ENCODE data around the gene BARD1. TPM values are rescaled to one million over a fixed set of nuclear protein-coding genes. Genes with fewer than 3 reads are reported as not detected.

Gene BARD1
- total and polyA plus RNA-seq, 2 experiments from 2014 or later: 9.9 to 18.0 TPM

- H3K27me3 ChIP-seq: no peaks in the 10 kb centered on the region
- peak; percentile 100 for DNase-seq (ENCODE audit: low read depth in 1 of 2, low spot score in 1 of 2)
- H3K4me1 ChIP-seq (ENCODE audit: low read depth): peaks cover 14% of the 10 kb centered on the region
- peak overlapping the region; percentile 86 for H3K27ac ChIP-seq
- no peaks in the 10 kb centered on the region for H3K36me3 ChIP-seq
- H3K9me3 ChIP-seq (ENCODE audit: low read depth): no peaks in the 10 kb centered on the region
- peak overlapping the region; percentile 67 for H3K4me3 ChIP-seq
- no peak for TF ChIP-seq CTCF (IDR thresholded peaks at IDR 0.05; ENCODE audit: low read depth, low read length)
Measured at GRCh38 chr2:214809751-214810564, 475 bp upstream of the BARD1 start.

- H3K27ac ChIP-seq: peak overlapping the region; percentile 86
- TF ChIP-seq CTCF (IDR thresholded peaks at IDR 0.05; ENCODE audit: low read depth, low read length): no peak
- peak in 1 of 2 donors; percentile 12 for DNase-seq (ENCODE audit: low read depth in 1 of 2, low spot score in 1 of 2)
- peaks cover 14% of the 10 kb centered on the region for H3K4me1 ChIP-seq (ENCODE audit: low read depth)
- H3K4me3 ChIP-seq: peak overlapping the region; percentile 67
- H3K9me3 ChIP-seq (ENCODE audit: low read depth): no peaks in the 10 kb centered on the region
- H3K36me3 ChIP-seq: no peaks in the 10 kb centered on the region
- H3K27me3 ChIP-seq: no peaks in the 10 kb centered on the region
Measured at GRCh38 chr2:214807653-214808052, 1.8 kb downstream of the BARD1 start.

GRCh38 chr2:214801768-214802397 lies 7.6 kb downstream of the BARD1 start:
- peaks cover 7% of the 10 kb centered on the region for H3K4me1 ChIP-seq (ENCODE audit: low read depth)
- no peak overlapping the region for H3K4me3 ChIP-seq
- TF ChIP-seq CTCF (IDR thresholded peaks at IDR 0.05; ENCODE audit: low read depth, low read length): no peak
- no peaks in the 10 kb centered on the region for H3K27me3 ChIP-seq
- no peak overlapping the region for H3K27ac ChIP-seq
- no peak for DNase-seq (ENCODE audit: low read depth in 1 of 2, low spot score in 1 of 2)
- no peaks in the 10 kb centered on the region for H3K36me3 ChIP-seq
- H3K9me3 ChIP-seq (ENCODE audit: low read depth): no peaks in the 10 kb centered on the region

- Histone ChIP-seq H3K4me1 (ENCODE audit: low read depth) (peaks cover 4% of the 10 kb centered on the region), H3K27ac (no peak overlapping the region), H3K9me3 (ENCODE audit: low read depth) (no peaks in the 10 kb centered on the region), H3K36me3 (no peaks in the 10 kb centered on the region), H3K27me3 (no peaks in the 10 kb centered on the region), H3K4me3 (no peak overlapping the region)
- no peak for TF ChIP-seq CTCF (IDR thresholded peaks at IDR 0.05; ENCODE audit: low read depth, low read length)
- DNase-seq (ENCODE audit: low read depth in 1 of 2, low spot score in 1 of 2): no peak
Measured at GRCh38 chr2:214801068-214801467, 8.4 kb downstream of the BARD1 start.

- no peaks in the 10 kb centered on the region for H3K27me3 ChIP-seq
- TF ChIP-seq CTCF (IDR thresholded peaks at IDR 0.05; ENCODE audit: low read depth, low read length): no peak
- H3K36me3 ChIP-seq: no peaks in the 10 kb centered on the region
- H3K4me3 ChIP-seq: no peak overlapping the region
- DNase-seq (ENCODE audit: low read depth in 1 of 2, low spot score in 1 of 2): no peak
- no peaks in the 10 kb centered on the region for H3K9me3 ChIP-seq (ENCODE audit: low read depth)
- H3K4me1 ChIP-seq (ENCODE audit: low read depth): no peaks in the 10 kb centered on the region
- no peak overlapping the region for H3K27ac ChIP-seq
Measured at GRCh38 chr2:214800180-214800579, 9.3 kb downstream of the BARD1 start.

Data from cardiac muscle cell (in vitro differentiated cells and primary cell).